PC-3 (cell line): ENCODE results near the gene POR. TPM values are rescaled to one million over a fixed set of nuclear protein-coding genes. Genes with fewer than 3 reads are reported as not detected.
"Not testable (repeated sequence)": the region's sequence is repeated elsewhere in the genome, so short reads cannot be mapped to it uniquely, and the experiment has no call there.

Source experiments
- ATAC-seq: fragments of 200-7000 bp; cut with Tn5 transposase; 2 replicates; pipeline ENCODE4 v1.9.1; 2020; ENCODE audit warnings: mild to moderate bottlenecking, moderate library complexity
- BruUV-seq: library from RNA; stranded (reverse); fragments of 400-500 nt; replicated peaks from 2 replicates; lab custom pipeline; 2021; lab: Mats Ljungman, UMichigan
- CTCF ChIA-PET: fragments of 300-600 bp; sonication (Branson Sonifier 250); formaldehyde crosslinking; loops from one replicate; lab custom pipeline; 2022; ENCODE audit warnings: antibody characterized with exemption; lab: Charles Lee
- POLR2A ChIA-PET: fragments of 300-600 bp; sonication (Branson Sonifier 250); formaldehyde crosslinking; loops from one replicate; lab custom pipeline; 2022; ENCODE audit warnings: antibody characterized with exemption; ENCODE audit not compliant: unreplicated experiment; lab: Charles Lee
- DNase-seq: peaks from one replicate; pipeline ENCODE4 v3.0.0-alpha.2; 2015
- H2AFZ ChIP-seq: fragments of 300-600 bp; sonication (generic); 2 replicates; pipeline ENCODE4 v1.6.0; 2016; ENCODE audit warnings: antibody characterized with exemption, low read length
- H3F3A ChIP-seq: fragments of 300-600 bp; sonication (generic); one replicate; pipeline ENCODE4 v1.6.0; 2017; ENCODE audit warnings: antibody characterized with exemption, low read length, control low read depth, mild to moderate bottlenecking; ENCODE audit not compliant: unreplicated experiment
- H3K27ac ChIP-seq: fragments of 300-600 bp; sonication (generic); 2 replicates; pipeline ENCODE4 v1.5.1; 2016; ENCODE audit warnings: mild to moderate bottlenecking, low read length
- H3K27me3 ChIP-seq: fragments of 300-600 bp; sonication (generic); 2 replicates; pipeline ENCODE4 v1.6.1; 2016; ENCODE audit warnings: low read length, mixed read lengths
- H3K36me3 ChIP-seq: fragments of 300-600 bp; sonication (generic); 2 replicates; pipeline ENCODE4 v1.6.1; 2016; ENCODE audit warnings: low read depth, mixed run types, low read length, mixed read lengths
- H3K4me1 ChIP-seq: fragments of 300-600 bp; sonication (generic); 2 replicates; pipeline ENCODE4 v1.5.1; 2016; ENCODE audit warnings: low read length; ENCODE audit not compliant: insufficient read depth
- H3K4me2 ChIP-seq: fragments of 300-600 bp; sonication (generic); 2 replicates; pipeline ENCODE4 v1.6.0; 2016; ENCODE audit warnings: low read length
- H3K4me3 ChIP-seq: fragments of 300-600 bp; sonication (generic); 2 replicates; pipeline ENCODE4 v1.5.1; 2016; ENCODE audit warnings: mild to moderate bottlenecking, low read length, mixed read lengths
- H3K79me2 ChIP-seq: fragments of 300-600 bp; sonication (generic); 2 replicates; pipeline ENCODE4 v1.6.1; 2017; ENCODE audit warnings: low read length, mixed read lengths
- H3K9ac ChIP-seq: fragments of 300-600 bp; sonication (generic); 2 replicates; pipeline ENCODE4 v1.6.0; 2016; ENCODE audit warnings: mild to moderate bottlenecking, low read length
- H3K9me2 ChIP-seq: fragments of 300-600 bp; sonication (generic); replicated peaks from 2 replicates; pipeline ENCODE4 v1.6.1; 2016; ENCODE audit warnings: mixed run types, low read length, mixed read lengths
- H3K9me3 ChIP-seq: fragments of 300-600 bp; sonication (generic); 2 replicates; pipeline ENCODE4 v1.6.1; 2016; ENCODE audit warnings: low read length, mixed read lengths
- H4K20me1 ChIP-seq: fragments of 300-600 bp; sonication (generic); 2 replicates; pipeline ENCODE4 v1.6.1; 2016; ENCODE audit warnings: low read length, mixed read lengths
- EZH2 ChIP-seq: fragments of 300-600 bp; sonication (generic); IDR thresholded peaks from one replicate; pipeline ENCODE4 v1.6.1; 2017; ENCODE audit warnings: antibody characterized with exemption, mild to moderate bottlenecking, low read length; ENCODE audit not compliant: unreplicated experiment
- EZH2phosphoT487 ChIP-seq: fragments of 300-600 bp; sonication (generic); IDR thresholded peaks from 2 replicates; pipeline ENCODE4 v1.6.1; 2018; ENCODE audit warnings: mild to moderate bottlenecking, antibody characterized with exemption, low read length, borderline replicate concordance
- intact Hi-C: fragments of 100-400 bp; cut with micrococcal nuclease; formaldehyde crosslinking; loops from 2 replicates; pipeline ENCODE4 v1.9.0; 2023
- total RNA-seq: library from RNA; depleted of rRNA; stranded (reverse); fragments of >200 nt; gene quantifications from 2 replicates; pipeline ENCODE4 v1.2.3, GENCODE V29; 2014
- TF ChIP-seq, protein P1 (sequence below): fragments of 300-600 bp; sonication (generic); conservative IDR thresholded peaks from 2 replicates; pipeline ENCODE4 v1.5.1; 2017; ENCODE audit warnings: antibody characterized with exemption, low read depth, mild to moderate bottlenecking, low read length

The POR gene
- total RNA-seq, 1 experiment from 2014 or later = 112 TPM

DNA sequence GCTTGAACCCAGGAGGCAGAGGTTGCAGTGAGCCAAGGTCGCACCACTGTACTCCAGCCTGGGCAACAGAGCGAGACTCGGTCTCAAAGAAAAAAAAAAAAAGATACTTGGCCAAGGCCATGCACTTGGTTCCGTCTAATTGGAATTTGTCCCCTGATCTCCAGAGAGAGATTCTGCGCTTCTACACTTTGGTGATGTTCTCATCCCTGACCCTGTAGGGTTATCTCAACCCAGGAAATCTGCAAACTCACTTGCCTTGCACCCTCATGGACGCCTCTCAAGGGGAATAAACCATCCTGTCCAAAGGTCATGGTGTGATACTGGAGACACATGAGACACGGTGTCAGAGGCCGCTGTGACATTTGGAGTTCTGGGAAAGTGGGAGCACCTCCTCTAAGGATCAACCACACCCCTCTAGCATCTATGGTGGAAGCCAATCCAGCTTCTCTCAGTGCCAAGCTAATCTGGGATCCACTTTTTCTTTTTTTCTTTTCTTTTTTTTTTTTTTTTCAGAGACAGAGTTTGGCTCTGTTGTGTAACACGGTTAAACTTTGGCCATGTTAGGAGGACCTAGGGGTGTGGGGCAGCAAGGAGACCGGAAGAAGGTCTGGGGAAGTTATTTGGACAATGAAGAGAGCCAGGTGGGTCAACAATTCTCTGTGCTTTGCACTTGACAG lies 7.8 kb upstream of the POR start:
- CTCF ChIA-PET = no interaction called here

DNA sequence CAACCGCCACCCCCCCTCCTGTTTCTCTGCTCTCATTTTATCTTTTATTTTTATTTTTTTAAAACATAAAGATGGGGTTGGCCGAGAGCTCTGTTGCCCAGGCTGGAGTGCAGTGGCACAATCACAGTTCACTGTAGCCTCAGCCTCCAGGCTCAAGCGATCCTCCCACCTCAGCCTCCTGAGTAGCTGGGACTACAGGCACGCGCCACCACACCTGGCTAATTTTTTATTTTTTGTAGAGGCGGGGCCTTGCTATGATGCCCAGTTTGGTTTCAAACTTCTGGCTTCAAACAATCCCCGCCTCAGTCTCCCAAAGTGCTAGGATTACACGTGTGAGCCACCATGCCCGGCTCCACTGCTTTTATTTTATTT lies 7.3 kb upstream of the POR start:
- BruUV-seq, POLR2A ChIA-PET, H4K20me1 ChIP-seq, H3K4me2 ChIP-seq, H3K36me3 ChIP-seq, DNase-seq, H3F3A ChIP-seq, H3K27me3 ChIP-seq, CTCF ChIA-PET, intact Hi-C loops, H3K4me3 ChIP-seq, H3K9me2 ChIP-seq, ATAC-seq, H3K4me1 ChIP-seq, H2AFZ ChIP-seq, H3K27ac ChIP-seq, H3K9ac ChIP-seq, H3K79me2 ChIP-seq, H3K9me3 ChIP-seq: not testable (repeated sequence)

More for the DNA sequence above, 7.8 kb upstream of the POR start:
- BruUV-seq = no TSS peak
- no peak overlapping the region for H3K9ac ChIP-seq
- H3K27ac ChIP-seq = no peak overlapping the region
- H3K9me3 ChIP-seq = no peaks in the 10 kb centered on the region
- H2AFZ ChIP-seq = no peak overlapping the region
- ATAC-seq (no peak), DNase-seq (no peak)
- H3K27me3 ChIP-seq = no peaks in the 10 kb centered on the region
- no peaks in the 10 kb centered on the region for H4K20me1 ChIP-seq
- H3K4me2 ChIP-seq = no peak overlapping the region
- H3F3A ChIP-seq = no peaks in the 10 kb centered on the region
- no peaks in the 10 kb centered on the region for H3K36me3 ChIP-seq
- no peaks in the 10 kb centered on the region for H3K79me2 ChIP-seq
- TF ChIP-seq EZH2phosphoT487 (no peak), EZH2 (no peak)
- TF ChIP-seq, protein P1, sequence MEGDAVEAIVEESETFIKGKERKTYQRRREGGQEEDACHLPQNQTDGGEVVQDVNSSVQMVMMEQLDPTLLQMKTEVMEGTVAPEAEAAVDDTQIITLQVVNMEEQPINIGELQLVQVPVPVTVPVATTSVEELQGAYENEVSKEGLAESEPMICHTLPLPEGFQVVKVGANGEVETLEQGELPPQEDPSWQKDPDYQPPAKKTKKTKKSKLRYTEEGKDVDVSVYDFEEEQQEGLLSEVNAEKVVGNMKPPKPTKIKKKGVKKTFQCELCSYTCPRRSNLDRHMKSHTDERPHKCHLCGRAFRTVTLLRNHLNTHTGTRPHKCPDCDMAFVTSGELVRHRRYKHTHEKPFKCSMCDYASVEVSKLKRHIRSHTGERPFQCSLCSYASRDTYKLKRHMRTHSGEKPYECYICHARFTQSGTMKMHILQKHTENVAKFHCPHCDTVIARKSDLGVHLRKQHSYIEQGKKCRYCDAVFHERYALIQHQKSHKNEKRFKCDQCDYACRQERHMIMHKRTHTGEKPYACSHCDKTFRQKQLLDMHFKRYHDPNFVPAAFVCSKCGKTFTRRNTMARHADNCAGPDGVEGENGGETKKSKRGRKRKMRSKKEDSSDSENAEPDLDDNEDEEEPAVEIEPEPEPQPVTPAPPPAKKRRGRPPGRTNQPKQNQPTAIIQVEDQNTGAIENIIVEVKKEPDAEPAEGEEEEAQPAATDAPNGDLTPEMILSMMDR = no peak
- intact Hi-C loops = no loop called here
- H3K4me3 ChIP-seq = no peak overlapping the region
- no peaks in the 10 kb centered on the region for H3K9me2 ChIP-seq
- POLR2A ChIA-PET = no interaction called here
- no peaks in the 10 kb centered on the region for H3K4me1 ChIP-seq

DNA sequence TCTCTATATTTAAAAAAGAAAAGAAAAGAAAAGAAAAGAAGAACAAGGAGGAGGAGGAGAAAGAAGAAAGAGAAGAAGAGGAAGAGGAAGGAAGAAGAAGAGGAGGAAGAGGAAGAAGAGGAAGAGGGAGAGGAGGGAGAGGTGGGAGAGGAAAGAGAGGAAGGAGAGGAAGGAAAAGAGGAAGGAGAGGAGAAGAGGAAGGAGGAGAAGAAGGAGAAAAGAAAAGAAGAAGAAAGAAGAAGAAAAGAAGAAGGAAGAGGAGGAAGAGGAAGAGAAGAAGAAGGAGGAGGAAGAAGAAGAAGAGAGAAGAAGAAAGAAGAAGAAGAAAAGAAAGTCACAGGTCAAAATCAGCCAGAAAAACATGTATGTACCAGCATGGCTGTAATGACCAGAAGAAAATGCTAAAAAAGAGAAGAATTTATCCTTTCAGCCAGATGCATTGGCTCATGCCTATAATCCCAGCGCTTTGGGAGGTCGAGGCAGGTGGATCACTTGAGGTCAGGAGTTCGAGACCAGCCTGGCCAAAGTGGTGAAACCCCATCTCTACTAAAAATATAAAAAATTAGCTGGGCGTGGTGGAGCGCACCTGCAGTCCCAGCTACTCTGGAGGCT lies 5.3 kb upstream of the POR start:
- TF ChIP-seq EZH2 (no peak), EZH2phosphoT487 (no peak)
- TF ChIP-seq, protein P1 = no peak
- no peak for DNase-seq
- BruUV-seq = no TSS peak
- Histone ChIP-seq H3K4me3 (no peak overlapping the region), H3K9me3 (no peaks in the 10 kb centered on the region), H3K27me3 (no peaks in the 10 kb centered on the region), H3K4me1 (peaks cover 6% of the 10 kb centered on the region), H3K36me3 (no peaks in the 10 kb centered on the region), H4K20me1 (no peaks in the 10 kb centered on the region), H2AFZ (no peak overlapping the region), H3K9ac (no peak overlapping the region), H3K27ac (no peak overlapping the region), H3K79me2 (peaks cover 7% of the 10 kb centered on the region; the same call in 1 of the 2 replicates), H3K4me2 (no peak overlapping the region), H3F3A (no peaks in the 10 kb centered on the region), H3K9me2 (no peaks in the 10 kb centered on the region)
- intact Hi-C loops = loop anchor here (10.0 kb wide), 1 partner anchor 85 kb away; the partner anchor contains the start of gene TMEM120A
- ChIA-PET CTCF (no interaction called here), POLR2A (no interaction called here)
- no peak for ATAC-seq

DNA sequence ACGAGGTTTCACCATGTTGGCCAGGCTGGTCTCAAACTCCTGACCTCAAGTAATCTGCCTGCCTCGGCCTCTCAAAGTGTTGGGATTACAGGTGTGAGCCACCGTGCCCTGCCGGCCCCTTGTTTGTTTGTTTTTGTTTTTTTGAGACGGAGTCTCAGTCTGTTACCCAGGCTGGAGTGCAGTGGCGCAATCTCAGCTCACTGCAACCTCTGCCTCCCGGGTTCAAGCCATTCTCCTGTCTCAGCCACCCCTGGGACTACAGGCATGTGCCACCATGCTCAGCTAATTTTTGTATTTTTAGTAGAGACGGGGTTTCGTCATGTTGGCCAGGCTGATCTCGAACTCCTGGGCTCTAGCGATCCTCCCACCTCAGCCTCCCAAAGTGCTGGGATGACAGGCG lies 3.8 kb upstream of the POR start:
- H3K9me3 ChIP-seq, CTCF ChIA-PET, H3K4me2 ChIP-seq, H3K27me3 ChIP-seq, H3K4me1 ChIP-seq, H3K9me2 ChIP-seq, H4K20me1 ChIP-seq, H3K4me3 ChIP-seq, DNase-seq, H3F3A ChIP-seq, H3K36me3 ChIP-seq, ATAC-seq, H2AFZ ChIP-seq, H3K9ac ChIP-seq, BruUV-seq, H3K27ac ChIP-seq: not testable (repeated sequence)
- POLR2A ChIA-PET = interaction anchor here (0.6 kb wide), 1 partner anchor 141 kb away, joined by 8 read pairs; no protein-coding TSS in a partner anchor
- peaks cover 18% of the 10 kb centered on the region for H3K79me2 ChIP-seq
- intact Hi-C loops = loop anchor here (10.0 kb wide), 1 partner anchor 84 kb away; the partner anchor contains the start of gene TMEM120A
